ENCODE results near the gene MPZL3.

GRCh38 chr11:118224511-118225188 is 27.5 kb downstream of the MPZL3 start, which contains the start of gene JAML:
- TF ChIP-seq CTCF (IDR thresholded peaks at IDR 0.05) (no peak), POLR2A (IDR thresholded peaks at IDR 0.05) (peak in 2 of 4 donors; percentile 28 to 70)

Measured in esophagus squamous epithelium (tissue), 4 donors.